Ureter (tissue), 1 donor: ENCODE data around the gene GORASP1. TPM values are rescaled to one million over a fixed set of nuclear protein-coding genes. Genes with fewer than 3 reads are reported as not detected.
A peak's percentile ranks its signal among the peaks of the same experiment; 100 is the strongest.

ENCODE experiments used
- DNase-seq: peaks from one replicate; pipeline ENCODE4 v3.0.0-alpha.2; 2020; ENCODE audit warnings: low spot score
- total RNA-seq: library from RNA; stranded (reverse); gene quantifications from one replicate; pipeline ENCODE4 v1.2.4, GENCODE V29; 2023
- donor health status: DM: yes; HTN: yes; CAD: no.

Gene GORASP1
- total RNA-seq, 1 donor from 2014 or later: 92.2 TPM

GRCh38 chr3:39125841-39126500, 18.5 kb upstream of the GORASP1 start:
- no peak for DNase-seq

GRCh38 chr3:39124876-39125840, 17.7 kb upstream of the GORASP1 start:
- peak; percentile 62 for DNase-seq

GRCh38 chr3:39122813-39123212, 15.4 kb upstream of the GORASP1 start:
- no peak for DNase-seq

- no peak for DNase-seq
These were observed 14.2 kb upstream of the GORASP1 start for GRCh38 chr3:39121621-39122020.

- no peak for DNase-seq
These were observed 11.7 kb upstream of the GORASP1 start for GRCh38 chr3:39118931-39119660.

- no peak for DNase-seq
These were observed 10.7 kb upstream of the GORASP1 start for GRCh38 chr3:39118079-39118478.

- DNase-seq: no peak
These were observed 8.4 kb upstream of the GORASP1 start for GRCh38 chr3:39115870-39116269.

- DNase-seq: no peak
These were observed 7.0 kb upstream of the GORASP1 start for GRCh38 chr3:39114456-39114855.

- no peak for DNase-seq
These were observed 5.9 kb upstream of the GORASP1 start for GRCh38 chr3:39113291-39113690.

- DNase-seq: no peak
These were observed 5.1 kb upstream of the GORASP1 start for GRCh38 chr3:39112535-39112934.

GRCh38 chr3:39112113-39112512, 4.7 kb upstream of the GORASP1 start:
- DNase-seq: no peak

- no peak for DNase-seq
These were observed 2.7 kb upstream of the GORASP1 start for GRCh38 chr3:39110041-39110639.

GRCh38 chr3:39109086-39109485, 1.7 kb upstream of the GORASP1 start:
- DNase-seq: no peak

- DNase-seq: peak; percentile 6
These were observed 828 bp upstream of the GORASP1 start for GRCh38 chr3:39108200-39108710.

- DNase-seq: peak; percentile 57
These were observed 508 bp downstream of the GORASP1 start for GRCh38 chr3:39106851-39107387.

GRCh38 chr3:39106281-39106811, 1.1 kb downstream of the GORASP1 start:
- no peak for DNase-seq

- peak; percentile 32 for DNase-seq
These were observed 1.8 kb downstream of the GORASP1 start for GRCh38 chr3:39105687-39106063.

GRCh38 chr3:39104961-39105686, 2.3 kb downstream of the GORASP1 start:
- DNase-seq: peak; percentile 31

- peak; percentile 32 for DNase-seq
These were observed 3.5 kb downstream of the GORASP1 start for GRCh38 chr3:39103791-39104552.

GRCh38 chr3:39103324-39103693, 4.1 kb downstream of the GORASP1 start:
- DNase-seq: peak; percentile 38
